Measurements from ENCODE around the gene BRSK1. TPM values are rescaled to one million over a fixed set of nuclear protein-coding genes. Genes with fewer than 3 reads are reported as not detected.

Gene BRSK1
- total RNA-seq, 1 donor from 2014 or later = 24.1 TPM

- H3K27ac Mint-ChIP-seq = no peak overlapping the region
- Histone ChIP-seq H3K36me3 (no peaks in the 10 kb centered on the region), H3K9ac (no peak overlapping the region), H2AFZ (replicated peaks) (no peak overlapping the region), H3K9me3 (ENCODE audit: low read depth) (no peaks in the 10 kb centered on the region), H3K4me1 (peaks cover 17% of the 10 kb centered on the region), H3K79me2 (ENCODE audit: low read depth) (no peaks in the 10 kb centered on the region), H3K27me3 (no peaks in the 10 kb centered on the region), H3F3A (ENCODE audit: low read depth) (peaks cover 19% of the 10 kb centered on the region), H3K4me2 (no peak overlapping the region), H4K20me1 (ENCODE audit: low read depth) (peaks cover 10% of the 10 kb centered on the region), H3K27ac (no peak overlapping the region), H3K4me3 (no peak overlapping the region)
- H3K36me3 Mint-ChIP-seq = peaks cover 24% of the 10 kb centered on the region
- H3K4me3 Mint-ChIP-seq = no peak overlapping the region
- TF ChIP-seq, protein P1, sequence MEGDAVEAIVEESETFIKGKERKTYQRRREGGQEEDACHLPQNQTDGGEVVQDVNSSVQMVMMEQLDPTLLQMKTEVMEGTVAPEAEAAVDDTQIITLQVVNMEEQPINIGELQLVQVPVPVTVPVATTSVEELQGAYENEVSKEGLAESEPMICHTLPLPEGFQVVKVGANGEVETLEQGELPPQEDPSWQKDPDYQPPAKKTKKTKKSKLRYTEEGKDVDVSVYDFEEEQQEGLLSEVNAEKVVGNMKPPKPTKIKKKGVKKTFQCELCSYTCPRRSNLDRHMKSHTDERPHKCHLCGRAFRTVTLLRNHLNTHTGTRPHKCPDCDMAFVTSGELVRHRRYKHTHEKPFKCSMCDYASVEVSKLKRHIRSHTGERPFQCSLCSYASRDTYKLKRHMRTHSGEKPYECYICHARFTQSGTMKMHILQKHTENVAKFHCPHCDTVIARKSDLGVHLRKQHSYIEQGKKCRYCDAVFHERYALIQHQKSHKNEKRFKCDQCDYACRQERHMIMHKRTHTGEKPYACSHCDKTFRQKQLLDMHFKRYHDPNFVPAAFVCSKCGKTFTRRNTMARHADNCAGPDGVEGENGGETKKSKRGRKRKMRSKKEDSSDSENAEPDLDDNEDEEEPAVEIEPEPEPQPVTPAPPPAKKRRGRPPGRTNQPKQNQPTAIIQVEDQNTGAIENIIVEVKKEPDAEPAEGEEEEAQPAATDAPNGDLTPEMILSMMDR (IDR thresholded peaks at IDR 0.05) = no peak
- TF ChIP-seq EZH2 (IDR thresholded peaks at IDR 0.05) (no peak), EZH2phosphoT487 (IDR thresholded peaks at IDR 0.05) (no peak)
- H3K27me3 Mint-ChIP-seq (ENCODE audit: insufficient read depth, low read depth) = no peaks in the 10 kb centered on the region
- peaks cover 18% of the 10 kb centered on the region for H3K4me1 Mint-ChIP-seq
- H3K9me3 Mint-ChIP-seq = no peaks in the 10 kb centered on the region
- DNase-seq (ENCODE audit: low spot score) = no peak
These were observed 13.5 kb downstream of the BRSK1 start for GRCh38 chr19:55297267-55297666.

GRCh38 chr19:55299991-55300390 is 16.2 kb downstream of the BRSK1 start:
- H3K4me1 ChIP-seq = peaks cover 17% of the 10 kb centered on the region
- no peaks in the 10 kb centered on the region for H3K27me3 ChIP-seq
- no peaks in the 10 kb centered on the region for H3K36me3 ChIP-seq
- no peak overlapping the region for H3K4me3 ChIP-seq
- Mint-ChIP-seq H3K4me1 (peaks cover 18% of the 10 kb centered on the region), H3K9me3 (no peaks in the 10 kb centered on the region), H3K27ac (no peak overlapping the region), H3K4me3 (no peak overlapping the region), H3K27me3 (ENCODE audit: insufficient read depth, low read depth) (no peaks in the 10 kb centered on the region), H3K36me3 (peaks cover 30% of the 10 kb centered on the region)
- no peak overlapping the region for H3K4me2 ChIP-seq
- H3K79me2 ChIP-seq (ENCODE audit: low read depth) = no peaks in the 10 kb centered on the region
- DNase-seq (ENCODE audit: low spot score) = no peak
- H3F3A ChIP-seq (ENCODE audit: low read depth) = peaks cover 24% of the 10 kb centered on the region
- H3K27ac ChIP-seq = no peak overlapping the region
- TF ChIP-seq, protein P1 (IDR thresholded peaks at IDR 0.05) = no peak
- TF ChIP-seq EZH2 (IDR thresholded peaks at IDR 0.05) (no peak), EZH2phosphoT487 (IDR thresholded peaks at IDR 0.05) (no peak)
- H3K9ac ChIP-seq = no peak overlapping the region
- H4K20me1 ChIP-seq (ENCODE audit: low read depth) = peaks cover 10% of the 10 kb centered on the region
- H3K9me3 ChIP-seq (ENCODE audit: low read depth) = no peaks in the 10 kb centered on the region
- H2AFZ ChIP-seq (replicated peaks) = no peak overlapping the region

DNA sequence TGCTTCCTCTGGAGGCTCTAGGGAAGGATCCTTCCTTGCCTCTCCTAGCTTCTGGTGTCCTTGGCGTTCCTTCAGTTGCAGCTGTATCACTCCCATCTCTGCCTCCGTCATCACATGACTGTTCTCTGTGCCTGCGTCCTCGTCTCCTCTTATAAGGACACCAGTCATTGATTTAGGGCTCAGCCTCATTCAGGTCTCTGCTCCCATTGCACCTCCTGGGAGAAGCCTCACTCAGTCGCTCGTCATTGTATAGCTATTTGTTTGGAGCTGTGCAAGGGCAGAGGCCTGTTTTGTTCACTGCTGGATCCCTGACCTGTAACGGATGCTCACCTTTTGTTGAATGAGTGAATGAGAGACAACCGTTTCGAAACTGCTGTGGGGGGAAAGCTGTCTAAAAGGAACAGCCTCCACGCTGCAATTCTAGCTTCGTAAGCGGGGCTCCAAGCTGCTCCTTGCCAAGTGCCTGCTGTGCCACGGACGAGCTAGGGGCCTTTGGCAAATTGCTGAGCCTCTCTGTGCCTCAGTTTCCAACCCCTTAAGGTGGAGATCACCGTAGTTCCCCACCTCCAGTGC is 17.2 kb downstream of the BRSK1 start:
- Histone ChIP-seq H2AFZ (replicated peaks) (no peak overlapping the region), H3F3A (ENCODE audit: low read depth) (peaks cover 26% of the 10 kb centered on the region), H3K27me3 (no peaks in the 10 kb centered on the region), H3K36me3 (no peaks in the 10 kb centered on the region), H3K4me3 (peak overlapping the region; percentile 19), H3K4me2 (peak overlapping the region; percentile 65), H3K9ac (no peak overlapping the region), H3K4me1 (peaks cover 17% of the 10 kb centered on the region), H3K9me3 (ENCODE audit: low read depth) (no peaks in the 10 kb centered on the region), H3K27ac (peak overlapping the region; percentile 79), H4K20me1 (ENCODE audit: low read depth) (peaks cover 12% of the 10 kb centered on the region), H3K79me2 (ENCODE audit: low read depth) (no peaks in the 10 kb centered on the region)
- DNase-seq (ENCODE audit: low spot score) = peak; percentile 72
- Mint-ChIP-seq H3K36me3 (peaks cover 30% of the 10 kb centered on the region), H3K4me1 (peaks cover 18% of the 10 kb centered on the region), H3K27me3 (ENCODE audit: insufficient read depth, low read depth) (no peaks in the 10 kb centered on the region), H3K9me3 (no peaks in the 10 kb centered on the region), H3K4me3 (no peak overlapping the region), H3K27ac (no peak overlapping the region)
- TF ChIP-seq, protein P1 (IDR thresholded peaks at IDR 0.05) = no peak
- TF ChIP-seq EZH2phosphoT487 (IDR thresholded peaks at IDR 0.05) (no peak), EZH2 (IDR thresholded peaks at IDR 0.05) (no peak)

Data from neural progenitor cell (in vitro differentiated cells).